ENCODE results near the gene ZNF747.

ZNF747 gene

GRCh38 chr16:30515275-30515674, 19.4 kb downstream of the ZNF747 start:
- H3K4me1 Mint-ChIP-seq, result peaks cover 39% of the 10 kb centered on the region
- no peaks in the 10 kb centered on the region for H3K9me3 Mint-ChIP-seq
- H3K27me3 Mint-ChIP-seq, result no peaks in the 10 kb centered on the region
- no peak overlapping the region for H3K4me3 Mint-ChIP-seq
- DNase-seq, result no peak
- H3K27ac Mint-ChIP-seq, result peak overlapping the region; percentile 72 to 75
- no peak for ATAC-seq

DNA sequence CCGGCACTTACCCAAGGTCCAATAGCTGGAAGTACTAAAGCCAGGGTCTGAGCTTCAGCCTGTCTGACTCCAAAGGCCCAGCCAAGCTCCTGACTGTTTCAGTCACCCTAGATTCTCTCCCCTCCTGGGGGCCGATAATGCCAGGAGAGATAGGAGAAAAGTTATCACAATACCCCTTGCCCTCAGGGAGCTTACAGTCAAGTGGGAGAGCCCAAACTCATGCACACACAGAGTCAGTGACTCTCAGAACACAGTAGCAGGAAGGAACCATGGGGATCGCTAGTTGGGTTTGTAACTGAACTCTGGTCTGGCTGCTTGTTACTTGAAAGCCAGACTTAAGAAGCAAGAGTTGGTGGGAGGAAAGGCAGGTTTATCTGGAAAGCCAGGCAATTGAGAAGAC, 23.1 kb downstream of the ZNF747 start:
- Mint-ChIP-seq H3K4me1 (peaks cover 23% of the 10 kb centered on the region), H3K27me3 (no peaks in the 10 kb centered on the region), H3K27ac (peak overlapping the region in 1 of 2 donors; percentile 31), H3K9me3 (no peaks in the 10 kb centered on the region), H3K4me3 (no peak overlapping the region)
- DNase-seq (no peak), ATAC-seq (no peak)

- ATAC-seq (no peak), DNase-seq (no peak)
- no peak overlapping the region for H3K27ac Mint-ChIP-seq
- H3K9me3 Mint-ChIP-seq, result no peaks in the 10 kb centered on the region
- H3K27me3 Mint-ChIP-seq, result no peaks in the 10 kb centered on the region
- H3K4me1 Mint-ChIP-seq, result peaks cover 19% of the 10 kb centered on the region
- no peak overlapping the region for H3K4me3 Mint-ChIP-seq
Measured at GRCh38 chr16:30510376-30510938, 24.2 kb downstream of the ZNF747 start.

DNA sequence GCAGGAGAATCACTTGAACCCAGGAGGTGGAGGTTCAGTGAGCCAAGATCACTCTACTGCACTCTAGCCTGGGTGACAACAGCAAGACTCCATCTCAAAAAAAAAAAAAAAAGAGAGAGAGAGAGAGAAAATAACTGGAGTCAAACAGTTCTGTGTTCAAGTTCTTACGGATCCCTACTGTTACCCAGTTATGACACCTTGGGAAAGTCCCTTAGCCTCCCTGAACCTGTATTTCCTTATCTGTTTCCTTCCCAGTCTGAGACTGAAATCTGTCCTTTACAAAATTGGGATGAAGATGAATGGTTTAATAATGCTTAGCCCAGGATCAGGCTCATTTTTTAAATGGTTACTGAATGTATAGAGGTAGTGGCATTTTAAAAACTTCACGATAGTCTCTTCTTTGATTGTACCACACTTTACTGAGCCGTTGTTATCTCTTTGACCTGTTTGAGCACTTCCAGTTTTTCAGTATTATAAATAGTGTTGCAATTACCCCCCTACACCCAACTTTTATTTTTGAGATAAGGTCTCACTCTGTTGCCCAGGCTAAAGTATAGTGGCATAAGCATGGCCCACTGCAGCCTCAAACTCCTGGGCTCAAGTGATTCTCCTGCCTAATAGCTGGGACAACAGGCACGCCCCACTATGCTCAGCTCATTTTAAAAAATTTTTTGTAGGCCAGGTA, 25.4 kb downstream of the ZNF747 start:
- Mint-ChIP-seq H3K27me3 (no peaks in the 10 kb centered on the region), H3K4me3 (no peak overlapping the region), H3K27ac (no peak overlapping the region), H3K9me3 (no peaks in the 10 kb centered on the region), H3K4me1 (peaks cover 17% of the 10 kb centered on the region)
- ATAC-seq (no peak), DNase-seq (no peak)

DNA sequence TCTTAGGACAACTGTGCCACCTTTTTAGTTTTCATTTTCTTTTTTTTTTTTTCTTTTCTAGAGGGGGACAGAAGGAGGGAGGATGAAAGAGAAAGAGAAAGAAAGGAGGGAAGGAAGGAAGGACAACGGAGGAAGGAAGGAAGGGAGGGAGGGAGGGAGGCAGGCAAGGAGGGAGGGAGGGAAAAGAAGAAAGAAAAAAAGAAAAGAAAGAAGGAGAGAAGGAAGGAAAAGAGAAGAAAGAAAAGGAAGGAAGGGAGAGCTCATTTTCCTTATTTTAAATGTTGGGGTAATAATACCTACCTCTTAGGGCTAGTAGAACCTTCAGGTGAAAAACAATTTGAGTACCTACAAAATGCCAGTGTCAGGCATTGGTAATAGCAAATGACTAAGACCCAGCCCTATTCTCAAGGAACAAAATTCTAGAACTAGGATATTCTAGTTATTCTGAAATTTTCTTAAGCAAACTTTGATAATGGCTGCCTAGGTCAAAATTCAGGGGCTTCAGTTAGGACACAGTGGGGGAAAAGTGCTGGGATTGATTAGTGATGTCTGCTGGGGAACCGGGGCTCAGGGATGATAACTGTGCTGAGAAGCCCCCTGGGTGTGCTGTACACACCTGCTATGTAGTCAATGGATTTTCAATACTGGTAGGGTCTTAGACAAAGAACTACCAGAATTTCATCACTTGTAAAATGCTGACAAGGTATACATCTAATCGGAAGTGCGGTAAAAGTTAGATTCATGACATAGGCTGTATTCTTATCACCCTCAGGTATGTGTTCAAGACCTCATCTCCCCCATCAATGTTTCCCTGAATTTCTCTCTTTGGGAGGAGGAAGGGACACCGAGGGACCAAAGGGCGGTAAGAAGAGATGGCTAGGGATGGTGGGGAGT, 31.0 kb downstream of the ZNF747 start:
- no peak overlapping the region for H3K4me3 Mint-ChIP-seq
- no peaks in the 10 kb centered on the region for H3K9me3 Mint-ChIP-seq

DNA sequence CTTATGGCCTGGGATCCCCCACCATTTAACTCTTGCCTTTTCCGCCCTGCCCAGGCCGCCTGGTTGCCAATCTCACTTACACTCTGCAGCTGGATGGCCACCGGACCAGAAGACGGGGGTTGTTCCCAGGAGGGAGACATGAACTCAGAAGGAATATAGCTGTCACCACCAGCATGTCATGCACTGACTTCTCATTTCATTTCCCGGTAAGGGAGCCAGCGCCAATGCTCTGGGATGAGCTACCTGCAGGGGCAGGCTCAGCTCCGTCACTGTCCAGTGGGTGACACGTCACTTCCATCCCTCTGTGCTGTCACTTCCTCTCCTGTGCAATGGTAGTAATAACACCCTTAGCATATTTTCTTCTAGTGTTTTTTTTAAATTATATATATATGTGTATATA, 35.4 kb downstream of the ZNF747 start:
- H3K4me1 Mint-ChIP-seq, result peaks cover 23% of the 10 kb centered on the region
- no peaks in the 10 kb centered on the region for H3K9me3 Mint-ChIP-seq
- H3K27me3 Mint-ChIP-seq, result no peaks in the 10 kb centered on the region
- ATAC-seq, result no peak
- H3K4me3 Mint-ChIP-seq, result no peak overlapping the region
- no peak for DNase-seq
- peak overlapping the region in 1 of 2 donors; percentile 37 for H3K27ac Mint-ChIP-seq

More for the DNA sequence above, 31.0 kb downstream of the ZNF747 start:
- no peak for ATAC-seq
- Mint-ChIP-seq H3K27me3 (no peaks in the 10 kb centered on the region), H3K4me1 (peaks cover 11% of the 10 kb centered on the region), H3K27ac (peak overlapping the region; percentile 43 to 96)
- DNase-seq, result no peak

DNA sequence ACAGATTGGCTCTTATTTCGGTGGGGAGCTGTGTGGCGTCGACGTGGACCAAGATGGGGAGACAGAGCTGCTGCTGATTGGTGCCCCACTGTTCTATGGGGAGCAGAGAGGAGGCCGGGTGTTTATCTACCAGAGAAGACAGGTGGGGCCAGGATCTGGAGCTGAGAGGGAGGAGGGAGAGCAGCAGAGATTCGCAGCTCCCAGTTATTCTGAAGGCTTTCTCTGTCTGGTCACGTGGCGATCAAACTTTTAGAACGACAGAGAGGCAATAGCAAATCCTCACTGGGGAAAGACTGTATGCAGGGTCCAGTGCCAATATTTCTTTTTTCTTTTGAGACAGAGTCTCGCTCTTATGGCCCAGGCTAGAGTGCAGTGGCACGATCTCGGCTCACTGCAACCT, 39.9 kb downstream of the ZNF747 start:
- Mint-ChIP-seq H3K4me3 (no peak overlapping the region), H3K9me3 (no peaks in the 10 kb centered on the region), H3K4me1 (peaks cover 52% of the 10 kb centered on the region), H3K27me3 (no peaks in the 10 kb centered on the region), H3K27ac (peak overlapping the region in 1 of 2 donors; percentile 90)
- DNase-seq (no peak), ATAC-seq (no peak)

DNA sequence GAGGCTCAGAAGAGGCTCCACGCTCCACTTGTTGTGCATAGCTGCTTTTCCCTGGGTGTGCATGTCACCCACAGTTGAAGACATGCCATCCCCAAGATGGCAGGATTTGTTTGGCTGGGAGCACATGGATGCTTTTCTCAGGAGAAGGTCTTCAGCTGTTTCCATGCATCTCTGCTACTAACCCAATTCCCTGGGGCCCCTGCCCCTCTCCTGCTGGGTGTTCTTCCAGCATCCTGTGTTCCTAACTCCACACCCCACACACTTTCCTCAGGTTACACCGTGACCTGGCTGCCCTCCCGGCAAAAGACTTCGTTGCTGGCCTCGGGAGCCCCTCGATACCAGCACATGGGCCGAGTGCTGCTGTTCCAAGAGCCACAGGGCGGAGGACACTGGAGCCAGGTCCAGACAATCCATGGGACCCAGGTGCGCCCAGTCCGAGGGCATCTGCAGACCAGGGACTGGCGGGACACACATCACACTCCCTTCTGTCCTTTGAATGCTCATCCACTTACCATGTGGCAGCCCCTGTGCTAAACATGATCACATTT, 40.6 kb downstream of the ZNF747 start:
- Mint-ChIP-seq H3K27me3 (no peaks in the 10 kb centered on the region), H3K4me1 (peaks cover 55% of the 10 kb centered on the region), H3K9me3 (no peaks in the 10 kb centered on the region), H3K4me3 (no peak overlapping the region), H3K27ac (peak overlapping the region; percentile 27 to 90)
- ATAC-seq (no peak), DNase-seq (no peak)

DNA sequence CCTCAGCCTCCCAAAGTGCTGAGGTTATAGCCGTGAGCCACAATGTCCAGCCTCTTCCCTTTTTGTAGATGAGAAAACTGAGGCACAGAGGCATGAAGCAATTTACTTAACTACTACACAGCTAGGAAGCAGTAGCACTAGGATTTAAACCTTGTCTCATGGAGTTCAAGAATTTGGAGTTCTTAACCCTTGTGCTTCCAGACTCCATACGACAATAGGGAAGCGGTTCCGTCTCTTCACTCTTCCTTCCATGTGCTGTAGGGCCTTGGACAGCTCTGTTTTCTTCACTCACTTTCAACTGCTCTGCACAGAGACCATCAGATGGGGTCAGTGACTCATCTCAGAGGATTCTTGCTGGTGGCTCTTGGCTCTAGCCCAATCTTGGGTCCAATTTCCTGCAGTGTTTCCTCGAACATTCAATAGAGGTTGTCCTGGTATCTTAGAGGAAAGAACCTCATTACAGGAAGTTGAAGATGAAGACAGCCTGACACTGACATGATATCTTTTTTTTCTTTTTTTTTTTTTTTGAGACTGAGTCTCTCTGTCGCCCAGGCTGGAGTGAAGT, 42.8 kb downstream of the ZNF747 start:
- H3K4me3 Mint-ChIP-seq, result no peak overlapping the region

DNA sequence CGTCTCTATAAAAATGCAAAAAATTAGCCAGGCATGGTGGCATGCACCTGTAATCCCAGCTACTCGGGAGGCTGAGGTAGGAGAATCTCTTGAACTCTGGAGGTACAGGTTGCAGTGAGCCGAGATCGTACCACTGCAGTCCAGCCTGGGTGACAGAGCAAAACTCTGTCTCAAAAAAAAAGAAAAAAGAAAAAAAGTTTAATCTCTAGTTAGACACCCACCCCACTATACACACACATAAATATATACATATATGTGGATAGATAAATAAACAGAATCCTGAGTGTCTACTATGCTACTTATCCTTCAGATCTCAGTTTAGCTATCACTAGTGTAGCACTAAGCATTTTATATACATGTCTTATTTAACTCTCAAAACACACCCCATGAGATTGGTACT, 43.4 kb downstream of the ZNF747 start:
- no peak overlapping the region for H3K4me3 Mint-ChIP-seq
- peaks cover 71% of the 10 kb centered on the region for H3K4me1 Mint-ChIP-seq
- no peaks in the 10 kb centered on the region for H3K9me3 Mint-ChIP-seq
- DNase-seq (no peak), ATAC-seq (no peak)
- peak overlapping the region; percentile 37 to 48 for H3K27ac Mint-ChIP-seq
- no peaks in the 10 kb centered on the region for H3K27me3 Mint-ChIP-seq

More for the DNA sequence above, 42.8 kb downstream of the ZNF747 start:
- DNase-seq (peak in 1 of 2 donors; percentile 36), ATAC-seq (peak; percentile 81)
- Mint-ChIP-seq H3K9me3 (no peaks in the 10 kb centered on the region), H3K4me1 (peaks cover 67% of the 10 kb centered on the region), H3K27ac (peak overlapping the region in 1 of 2 donors; percentile 19), H3K27me3 (no peaks in the 10 kb centered on the region)

- ATAC-seq (no peak), DNase-seq (no peak)
- Mint-ChIP-seq H3K4me3 (no peak overlapping the region), H3K4me1 (peaks cover 76% of the 10 kb centered on the region), H3K27ac (peak overlapping the region; percentile 30 to 72), H3K27me3 (no peaks in the 10 kb centered on the region), H3K9me3 (no peaks in the 10 kb centered on the region)
Measured at GRCh38 chr16:30490210-30490609, 44.4 kb downstream of the ZNF747 start.

GRCh38 chr16:30488764-30489605, 45.7 kb downstream of the ZNF747 start:
- ATAC-seq (no peak), DNase-seq (no peak)
- Mint-ChIP-seq H3K27me3 (no peaks in the 10 kb centered on the region), H3K4me1 (peaks cover 73% of the 10 kb centered on the region), H3K4me3 (peak overlapping the region in 1 of 2 donors; percentile 13), H3K27ac (peak overlapping the region in 1 of 2 donors; percentile 89), H3K9me3 (no peaks in the 10 kb centered on the region)

GRCh38 chr16:30485818-30486436, 48.7 kb downstream of the ZNF747 start:
- Mint-ChIP-seq H3K9me3 (no peaks in the 10 kb centered on the region), H3K4me3 (no peak overlapping the region), H3K4me1 (peaks cover 83% of the 10 kb centered on the region), H3K27ac (peak overlapping the region; percentile 9 to 48), H3K27me3 (no peaks in the 10 kb centered on the region)
- ATAC-seq (no peak), DNase-seq (no peak)

DNA sequence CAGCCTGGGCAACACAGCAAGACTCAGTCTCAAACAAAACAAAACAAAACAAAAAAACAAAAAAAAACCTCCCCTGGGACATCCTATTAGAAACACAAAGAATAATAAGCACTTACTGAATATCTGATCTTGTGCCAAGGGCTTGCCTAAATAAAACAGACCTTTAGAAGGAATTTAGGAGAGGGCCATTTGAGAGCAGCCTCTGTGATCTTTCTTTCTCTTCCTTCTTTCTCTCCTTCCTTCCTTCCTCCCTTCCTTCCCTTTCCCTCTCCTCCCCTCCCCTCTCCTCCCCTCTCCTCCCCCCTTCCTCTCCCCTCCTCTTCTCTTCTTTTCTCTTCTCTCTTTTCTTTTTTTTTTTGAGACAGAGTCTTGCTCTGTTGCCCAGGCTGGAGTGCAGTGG, 49.8 kb downstream of the ZNF747 start:
- no peaks in the 10 kb centered on the region for H3K27me3 Mint-ChIP-seq
- H3K9me3 Mint-ChIP-seq, result no peaks in the 10 kb centered on the region
- no peak overlapping the region for H3K4me3 Mint-ChIP-seq
- DNase-seq (no peak), ATAC-seq (no peak)
- peak overlapping the region in 1 of 2 donors; percentile 21 for H3K27ac Mint-ChIP-seq
- H3K4me1 Mint-ChIP-seq, result peaks cover 82% of the 10 kb centered on the region

Measured in stimulated activated naive CD8-positive, alpha-beta T cell treated with anti-CD3 and anti-CD28 coated beads, Interleukin-15, amount 100 ng/mL, for 72 hours (primary cell).